Measurements from ENCODE around the gene CDHR1.

Gene CDHR1

DNA sequence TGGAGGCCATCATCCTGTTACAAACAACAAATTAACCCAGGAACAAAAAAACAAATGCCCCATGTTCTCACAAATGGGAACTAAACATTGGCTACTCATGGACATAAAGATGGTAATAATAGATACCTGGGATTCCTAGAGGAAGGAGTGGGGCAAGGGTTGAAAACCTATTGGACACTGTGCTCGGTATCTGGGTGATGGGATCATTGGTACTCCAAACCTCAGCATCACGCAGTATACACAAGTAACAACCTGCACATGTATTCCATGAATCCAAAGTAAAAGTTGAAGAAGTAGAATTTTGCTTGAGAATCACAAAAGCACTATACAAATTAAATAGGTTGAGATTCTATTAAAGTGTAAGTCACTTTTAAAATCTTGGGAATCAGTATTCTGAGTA lies 38.3 kb upstream of the CDHR1 start:
- TF ChIP-seq TAF1 (IDR thresholded peaks at IDR 0.05; ENCODE audit: borderline replicate concordance, insufficient read depth, low read length) (no peak), SIN3A (IDR thresholded peaks at IDR 0.05; ENCODE audit: borderline replicate concordance, insufficient read depth, low read length) (no peak), REST (IDR thresholded peaks at IDR 0.05; ENCODE audit: insufficient read depth in 1 of 2, low read depth in 2 of 2, low read length in 2 of 2) (no peak)

- TF ChIP-seq TAF1 (IDR thresholded peaks at IDR 0.05; ENCODE audit: borderline replicate concordance, insufficient read depth, low read length) (no peak), POLR2AphosphoS5 (IDR thresholded peaks at IDR 0.05; ENCODE audit: low read depth, low read length) (peak; percentile 48; the same call in 1 of the 2 replicates), FOXP2 (optimal IDR thresholded peaks at IDR 0.05; ENCODE audit: borderline replicate concordance, extremely low read depth, extremely low read length, insufficient read depth) (peak; percentile 22)
Observed at GRCh38 chr10:84156768-84157167, 37.6 kb upstream of the CDHR1 start.

- TF ChIP-seq REST (IDR thresholded peaks at IDR 0.05; ENCODE audit: insufficient read depth in 1 of 2, low read depth in 2 of 2, low read length in 2 of 2) (no peak), TAF1 (IDR thresholded peaks at IDR 0.05; ENCODE audit: borderline replicate concordance, insufficient read depth, low read length) (no peak), POLR2AphosphoS5 (IDR thresholded peaks at IDR 0.05; ENCODE audit: low read depth, low read length) (no peak), SIN3A (IDR thresholded peaks at IDR 0.05; ENCODE audit: borderline replicate concordance, insufficient read depth, low read length) (no peak), FOXP2 (optimal IDR thresholded peaks at IDR 0.05; ENCODE audit: borderline replicate concordance, extremely low read depth, extremely low read length, insufficient read depth) (no peak)
Observed at GRCh38 chr10:84158061-84158460, 36.3 kb upstream of the CDHR1 start.

DNA sequence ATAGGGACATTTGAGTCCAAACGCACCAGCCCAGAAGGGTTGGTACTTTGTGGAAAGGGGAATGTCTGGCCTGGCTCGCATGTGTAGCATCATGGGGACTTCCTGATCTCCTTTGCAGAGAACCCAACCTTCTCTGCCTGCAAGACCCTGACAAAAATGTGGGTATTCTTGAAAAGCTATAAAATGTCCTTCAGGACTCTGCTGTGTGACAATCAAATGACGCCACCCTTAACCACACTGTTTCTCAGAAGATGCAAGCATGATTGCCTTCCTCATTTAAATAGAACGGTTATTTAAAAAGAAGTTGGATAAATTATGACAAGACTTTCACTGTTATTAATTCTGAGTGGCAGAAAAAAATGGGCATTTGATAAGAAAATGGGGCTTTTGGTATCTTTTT lies 35.8 kb upstream of the CDHR1 start:
- TF ChIP-seq TAF1 (IDR thresholded peaks at IDR 0.05; ENCODE audit: borderline replicate concordance, insufficient read depth, low read length): no peak
- TF ChIP-seq FOXP2 (optimal IDR thresholded peaks at IDR 0.05; ENCODE audit: borderline replicate concordance, extremely low read depth, extremely low read length, insufficient read depth): no peak
- TF ChIP-seq SIN3A (IDR thresholded peaks at IDR 0.05; ENCODE audit: borderline replicate concordance, insufficient read depth, low read length): no peak
- no peak for TF ChIP-seq POLR2AphosphoS5 (IDR thresholded peaks at IDR 0.05; ENCODE audit: low read depth, low read length)
- TF ChIP-seq REST (IDR thresholded peaks at IDR 0.05; ENCODE audit: insufficient read depth in 1 of 2, low read depth in 2 of 2, low read length in 2 of 2): no peak

DNA sequence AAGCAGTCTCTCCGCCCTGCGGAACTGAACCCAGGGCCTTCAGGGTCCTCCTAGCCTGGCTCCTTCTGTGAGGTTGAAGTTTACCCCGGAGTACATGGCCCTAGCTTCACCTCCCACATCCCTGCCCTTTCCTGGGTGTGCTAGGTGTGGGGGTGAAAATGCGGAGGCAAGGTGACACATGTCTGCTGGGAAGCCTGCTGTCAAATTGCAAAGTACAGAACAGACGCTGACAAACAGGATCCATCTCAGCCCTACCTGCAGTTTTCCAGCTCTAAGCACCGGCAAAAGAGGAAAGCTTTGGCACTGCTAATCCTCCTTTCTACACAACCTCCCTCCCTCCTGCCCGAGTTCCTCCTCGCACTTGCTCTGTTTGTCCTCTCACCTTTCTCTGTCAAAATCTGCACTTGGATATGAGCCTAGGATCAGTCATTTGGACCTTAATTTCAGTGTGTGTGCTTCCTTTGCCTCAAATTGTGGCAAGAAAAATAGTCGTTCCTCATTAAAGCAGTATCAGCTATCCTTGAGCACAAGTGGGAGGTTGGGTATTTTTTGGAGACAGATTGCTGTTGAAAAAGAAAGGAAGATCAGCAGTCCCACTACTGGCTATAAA lies 35.2 kb upstream of the CDHR1 start:
- no peak for TF ChIP-seq REST (IDR thresholded peaks at IDR 0.05; ENCODE audit: insufficient read depth in 1 of 2, low read depth in 2 of 2, low read length in 2 of 2)
- TF ChIP-seq FOXP2 (optimal IDR thresholded peaks at IDR 0.05; ENCODE audit: borderline replicate concordance, extremely low read depth, extremely low read length, insufficient read depth): no peak
- TF ChIP-seq POLR2AphosphoS5 (IDR thresholded peaks at IDR 0.05; ENCODE audit: low read depth, low read length): no peak

Data from PFSK-1 (cell line).